Superior temporal gyrus (tissue), 1 donor: ENCODE measurements around the gene SMAD7.

ENCODE experiments used
- DNase-seq: peaks from one replicate; pipeline ENCODE4 v3.0.0-alpha.2; 2016; ENCODE audit errors: extremely low spot score

SMAD7 gene

GRCh38 chr18:48950536-48951447 lies at the start of gene SMAD7:
Gene SMAD7 (minus strand): TSS chr18:48950965. CDS start chr18:48950424, 541 bp downstream.
- no peak for DNase-seq

GRCh38 chr18:48999569-48999968 lies 48.8 kb upstream of the SMAD7 start:
- no peak for DNase-seq

GRCh38 chr18:48997985-48998831 lies 47.4 kb upstream of the SMAD7 start:
- DNase-seq, result no peak

- DNase-seq, result no peak
These were observed 46.9 kb upstream of the SMAD7 start for GRCh38 chr18:48997681-48997984.

- no peak for DNase-seq
These were observed 46.2 kb upstream of the SMAD7 start for GRCh38 chr18:48996901-48997463.

GRCh38 chr18:48996041-48996440 lies 45.3 kb upstream of the SMAD7 start:
- no peak for DNase-seq

- DNase-seq, result no peak
These were observed 44.4 kb upstream of the SMAD7 start for GRCh38 chr18:48994926-48995835.

- no peak for DNase-seq
These were observed 43.4 kb upstream of the SMAD7 start for GRCh38 chr18:48994044-48994651.

- no peak for DNase-seq
These were observed 42.8 kb upstream of the SMAD7 start for GRCh38 chr18:48993586-48993985.

GRCh38 chr18:48992791-48993555 lies 42.2 kb upstream of the SMAD7 start:
- DNase-seq, result no peak

GRCh38 chr18:48992133-48992532 lies 41.4 kb upstream of the SMAD7 start:
- DNase-seq, result no peak

GRCh38 chr18:48991676-48992075 lies 40.9 kb upstream of the SMAD7 start:
- DNase-seq, result no peak

- DNase-seq, result no peak
These were observed 40.5 kb upstream of the SMAD7 start for GRCh38 chr18:48991319-48991660.

- DNase-seq, result no peak
These were observed 39.9 kb upstream of the SMAD7 start for GRCh38 chr18:48990481-48991318.

- DNase-seq, result no peak
These were observed 38.8 kb upstream of the SMAD7 start for GRCh38 chr18:48989304-48990303.

GRCh38 chr18:48988508-48989303 lies 37.9 kb upstream of the SMAD7 start:
- no peak for DNase-seq

GRCh38 chr18:48987821-48988220 lies 37.1 kb upstream of the SMAD7 start:
- DNase-seq, result no peak
